SK-N-SH (cell line): ENCODE data around the gene RPS6KA2.

ENCODE experiments used
- CHD2 ChIP-seq: fragments of 150-350 bp; IDR thresholded peaks from 2 replicates; pipeline ENCODE4 v1.6.1; 2018; ENCODE audit warnings: low read length; ENCODE audit not compliant: partially characterized antibody
- CTCF ChIP-seq: fragments of 200-600 bp; sonication (generic); IDR thresholded peaks from 2 replicates; pipeline ENCODE4 v1.6.1; 2017; ENCODE audit warnings: antibody characterized with exemption, mild to moderate bottlenecking, moderate library complexity
- FOXM1 ChIP-seq: IDR thresholded peaks from 2 replicates; pipeline ENCODE4 v1.4.0; 2012; ENCODE audit warnings: low read depth, mild to moderate bottlenecking
- GABPA ChIP-seq: IDR thresholded peaks from 2 replicates; pipeline ENCODE4 v1.4.0; 2012; ENCODE audit warnings: low read depth, mild to moderate bottlenecking
- MXI1 ChIP-seq: IDR thresholded peaks from 2 replicates; pipeline ENCODE4 v1.6.1; 2012; ENCODE audit warnings: mild to moderate bottlenecking, low read depth, low read length, improper control_type of control experiment
- NFIC ChIP-seq: IDR thresholded peaks from 2 replicates; pipeline ENCODE4 v1.4.0; 2012; ENCODE audit warnings: borderline replicate concordance
- NRF1 ChIP-seq: IDR thresholded peaks from 2 replicates; pipeline ENCODE4 v1.6.1; 2012; ENCODE audit warnings: low read depth, mild to moderate bottlenecking, low read length
- POLR2AphosphoS5 ChIP-seq: IDR thresholded peaks from 2 replicates; pipeline ENCODE4 v1.6.1; 2012; ENCODE audit warnings: low read depth, low read length
- RAD21 ChIP-seq: IDR thresholded peaks from 2 replicates; pipeline ENCODE4 v1.6.1; 2012; ENCODE audit warnings: mild to moderate bottlenecking, low read length
- REST ChIP-seq: IDR thresholded peaks from 2 replicates; pipeline ENCODE4 v1.6.1; 2012; ENCODE audit warnings: mild to moderate bottlenecking, low read depth, low read length, moderate library complexity
- SMC3 ChIP-seq: IDR thresholded peaks from 2 replicates; pipeline ENCODE4 v1.6.1; 2012; ENCODE audit warnings: low read depth, low read length, improper control_type of control experiment
- TCF12 ChIP-seq: IDR thresholded peaks from 2 replicates; pipeline ENCODE4 v1.4.0; 2012
- YY1 ChIP-seq: IDR thresholded peaks from 2 replicates; pipeline ENCODE4 v1.4.0; 2012; ENCODE audit warnings: low read depth, mild to moderate bottlenecking
- ZBTB33 ChIP-seq: IDR thresholded peaks from 2 replicates; pipeline ENCODE4 v1.4.0; 2012; ENCODE audit warnings: low read depth, borderline replicate concordance

DNA sequence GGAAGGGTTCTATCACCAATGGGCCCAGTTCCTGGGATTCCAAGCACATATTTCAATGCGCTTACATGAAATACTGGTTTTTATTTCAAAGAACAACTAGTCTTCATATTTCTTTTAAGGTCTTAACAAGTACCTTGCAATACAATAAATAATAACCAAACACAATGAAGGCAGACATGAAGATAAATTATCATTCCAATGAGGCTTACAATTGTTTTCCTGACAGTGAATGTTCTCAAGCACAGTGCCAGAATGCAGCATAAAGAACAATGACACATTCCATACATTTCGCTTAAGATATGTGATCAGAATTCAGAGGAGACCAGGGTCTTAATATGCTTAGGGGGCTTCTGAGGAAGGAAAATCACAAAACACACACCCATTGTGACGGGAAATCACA, 66.8 kb downstream of the RPS6KA2 start:
- TF ChIP-seq CTCF, result no peak
- TF ChIP-seq CHD2, result no peak
- TF ChIP-seq GABPA, result no peak
- TF ChIP-seq ZBTB33, result no peak
- TF ChIP-seq POLR2AphosphoS5, result no peak
- no peak for TF ChIP-seq YY1
- no peak for TF ChIP-seq TCF12
- TF ChIP-seq NRF1, result no peak
- no peak for TF ChIP-seq FOXM1
- no peak for TF ChIP-seq SMC3
- TF ChIP-seq RAD21, result no peak
- no peak for TF ChIP-seq NFIC
- no peak for TF ChIP-seq MXI1
- no peak for TF ChIP-seq REST
